Fibroblast of skin of left biceps (primary cell): Measurements from ENCODE around the gene NEK1.
"Not testable (repeated sequence)": the region's sequence is repeated elsewhere in the genome, so short reads cannot be mapped to it uniquely, and the experiment has no call there.

Experiments used
- DNase-seq, 2 experiments: peaks; one replicate each; pipeline ENCODE4 v3.0.0-alpha.2; 2013; ENCODE audit warnings: low read depth in 2 of 2

Gene NEK1

GRCh38 chr4:169601016-169601771 lies 11.2 kb downstream of the NEK1 start:
- DNase-seq: no peak

GRCh38 chr4:169594560-169595195 lies 17.7 kb downstream of the NEK1 start:
- no peak for DNase-seq

DNA sequence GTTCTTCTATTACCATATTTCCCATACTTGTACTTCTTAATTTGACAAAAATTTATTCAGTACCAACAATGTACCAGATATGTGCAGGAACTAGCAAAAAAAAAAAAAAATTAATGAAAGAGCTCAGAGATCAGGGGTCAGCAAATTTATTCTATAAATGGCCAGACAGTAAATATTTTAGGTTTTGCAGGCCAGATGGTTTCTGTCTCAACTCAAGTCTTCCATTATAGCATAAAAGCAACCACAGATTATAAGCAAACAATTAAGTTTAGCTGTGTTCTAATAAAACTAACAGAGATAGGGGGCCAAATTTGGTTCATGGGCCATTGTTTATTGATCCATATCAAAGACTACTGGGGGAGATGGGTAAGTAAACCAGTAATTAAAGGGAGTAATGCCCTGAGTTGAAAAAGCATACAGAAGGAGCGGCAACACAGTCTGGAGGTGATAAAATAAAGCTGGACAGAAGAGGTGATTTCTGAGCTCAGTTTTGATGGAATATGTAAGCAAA lies 19.3 kb downstream of the NEK1 start:
- DNase-seq: no peak

DNA sequence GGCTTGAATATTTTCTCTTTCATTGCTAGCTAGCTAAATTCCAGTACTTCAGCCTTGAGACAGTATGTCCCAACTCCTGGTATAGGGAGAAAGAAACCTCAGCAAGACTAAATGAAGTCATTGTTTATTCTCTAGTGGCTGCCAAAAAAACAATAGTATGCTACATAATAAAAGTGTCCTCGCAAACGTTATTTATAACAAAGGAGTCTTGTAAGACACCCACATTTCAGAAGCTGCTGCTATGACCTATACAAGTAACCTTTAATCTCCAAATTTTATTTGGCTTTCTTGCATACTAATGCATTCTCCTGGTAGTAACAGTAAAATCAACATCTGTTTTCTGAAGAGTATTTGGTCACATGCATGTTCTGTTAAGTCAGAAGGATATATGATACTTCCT lies 28.8 kb downstream of the NEK1 start:
- no peak for DNase-seq

GRCh38 chr4:169582706-169583105 lies 29.7 kb downstream of the NEK1 start:
- DNase-seq: no peak

- DNase-seq: no peak
These were observed 30.2 kb downstream of the NEK1 start for GRCh38 chr4:169582203-169582602.

GRCh38 chr4:169573889-169574288 lies 38.5 kb downstream of the NEK1 start:
- DNase-seq: no peak

GRCh38 chr4:169571435-169571834 lies 40.9 kb downstream of the NEK1 start:
- DNase-seq: no peak

GRCh38 chr4:169571012-169571411 lies 41.4 kb downstream of the NEK1 start:
- not testable (repeated sequence) for DNase-seq

DNA sequence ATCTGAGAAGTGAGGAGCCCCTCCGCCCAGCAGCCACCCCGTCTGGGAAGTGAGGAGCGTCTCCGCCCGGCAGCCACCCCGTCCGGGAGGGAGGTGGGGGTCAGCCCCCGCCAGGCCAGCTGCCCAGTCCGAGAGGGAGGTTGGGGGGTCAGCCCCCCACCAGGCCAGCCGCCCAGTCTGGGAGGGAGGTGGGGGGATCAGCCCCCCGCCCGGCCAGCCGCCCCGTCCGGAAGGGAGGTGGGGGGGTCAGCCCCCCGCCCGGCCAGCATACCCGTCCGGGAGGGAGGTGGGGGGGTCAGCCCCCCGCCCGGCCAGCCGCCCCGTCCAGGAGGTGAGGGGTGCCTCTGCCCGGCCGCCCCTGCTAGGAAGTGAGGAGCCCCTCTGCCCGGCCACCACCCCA lies 42.1 kb downstream of the NEK1 start:
- DNase-seq: not testable (repeated sequence)

GRCh38 chr4:169569188-169569587 lies 43.2 kb downstream of the NEK1 start:
- not testable (repeated sequence) for DNase-seq

- no peak for DNase-seq
These were observed 44.5 kb downstream of the NEK1 start for GRCh38 chr4:169567916-169568315.

- peak; percentile 9 to 14 for DNase-seq
These were observed 46.2 kb downstream of the NEK1 start for GRCh38 chr4:169566021-169566818.

GRCh38 chr4:169565606-169566005 lies 46.8 kb downstream of the NEK1 start:
- no peak for DNase-seq

GRCh38 chr4:169557061-169557636 lies 55.2 kb downstream of the NEK1 start:
- no peak for DNase-seq

- DNase-seq: not testable (repeated sequence)
These were observed 65.8 kb downstream of the NEK1 start for GRCh38 chr4:169546548-169546947.

- no peak for DNase-seq
These were observed 71.6 kb downstream of the NEK1 start for GRCh38 chr4:169540774-169541173.

DNA sequence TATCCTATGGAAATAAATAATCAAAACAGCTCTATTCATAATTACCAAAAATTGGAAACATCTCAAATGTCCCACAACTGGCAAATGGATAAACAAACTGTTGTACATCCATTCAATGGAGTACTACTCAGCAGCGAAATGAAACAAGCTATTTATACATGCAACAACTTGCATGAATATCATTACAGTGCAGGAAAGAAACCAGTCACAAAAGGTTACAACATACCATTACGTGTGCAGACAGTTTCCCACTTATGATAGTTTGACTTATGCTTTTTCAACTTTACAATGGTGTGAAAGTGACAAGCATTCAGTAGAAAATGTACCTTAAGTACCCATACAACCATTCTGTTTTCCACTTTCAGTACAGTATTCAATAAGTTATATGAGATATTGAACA lies 82.3 kb downstream of the NEK1 start:
- no peak for DNase-seq

DNA sequence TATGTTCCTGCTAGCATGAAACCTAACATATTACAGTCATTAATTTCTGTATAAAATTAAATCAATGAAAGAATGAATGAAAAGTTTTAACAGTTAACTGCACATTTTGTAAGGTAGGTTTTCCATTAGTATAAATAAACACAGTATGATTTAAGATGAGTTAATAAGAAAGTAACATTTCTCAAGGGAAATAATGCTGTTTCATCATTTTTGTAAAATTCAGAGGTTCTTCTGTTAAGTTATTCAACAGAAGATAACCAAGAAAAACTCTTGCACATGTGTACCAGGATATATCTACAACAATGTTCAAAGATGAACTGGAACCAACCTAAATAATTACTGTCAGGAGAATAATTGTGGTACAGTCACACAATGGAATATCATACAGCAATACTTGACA lies 88.6 kb downstream of the NEK1 start:
- no peak for DNase-seq

DNA sequence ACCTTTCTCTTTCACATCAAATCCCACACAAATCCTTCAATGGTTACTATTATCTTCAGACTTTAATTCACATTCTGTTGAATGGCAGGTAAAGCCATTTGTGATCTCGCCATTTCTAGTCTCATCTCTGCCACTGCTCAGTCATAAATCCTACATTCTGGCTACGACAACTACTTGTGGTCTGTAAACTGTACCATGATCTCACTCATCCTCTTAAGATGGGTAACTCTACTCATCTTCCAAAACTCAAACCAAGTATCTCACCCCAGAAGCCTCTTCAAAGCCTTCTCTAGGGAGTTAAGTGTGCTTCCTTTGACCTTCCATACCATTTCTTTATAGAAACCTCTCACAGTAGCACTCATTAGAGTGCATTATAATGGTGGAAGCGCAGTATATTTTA lies 101.8 kb downstream of the NEK1 start:
- DNase-seq: no peak

DNA sequence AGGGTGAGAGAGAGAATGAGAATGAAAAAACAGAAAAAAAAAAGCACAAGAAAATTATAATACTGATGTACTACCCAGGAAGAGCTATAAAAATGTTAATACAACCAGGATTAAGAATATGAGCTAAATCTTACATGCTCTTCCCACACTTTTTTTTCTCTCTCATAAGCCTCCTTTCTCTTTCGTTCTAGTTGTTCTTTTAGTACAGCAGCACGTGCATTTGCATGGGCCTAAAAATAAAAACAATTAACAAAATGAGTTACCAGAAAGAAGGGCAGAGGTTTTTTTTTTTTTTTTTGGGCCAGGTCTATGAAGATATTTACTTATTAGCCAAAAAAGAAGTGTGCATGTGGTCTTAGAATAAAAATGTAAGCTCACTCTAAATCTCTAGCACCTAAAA lies 105.5 kb downstream of the NEK1 start:
- no peak for DNase-seq

DNA sequence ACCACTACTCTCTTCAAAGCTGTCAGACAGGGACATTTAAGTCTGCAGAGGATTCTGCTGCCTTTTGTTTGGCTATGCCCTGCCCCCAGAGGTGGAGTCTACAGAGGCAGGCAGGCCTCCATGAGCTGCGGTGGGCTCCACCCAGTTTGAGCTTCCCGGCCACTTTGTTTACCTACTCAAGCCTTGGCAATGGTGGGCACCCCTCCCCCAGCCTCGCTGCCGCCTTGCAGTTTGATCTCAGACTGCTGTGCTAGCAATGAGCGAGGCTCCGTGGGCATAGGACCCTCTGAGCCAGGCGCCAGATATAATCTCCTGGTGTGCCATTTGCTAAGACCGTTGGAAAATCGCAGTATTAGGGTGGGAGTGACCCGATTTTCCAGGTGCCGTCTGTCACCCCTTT lies 112.5 kb downstream of the NEK1 start:
- not testable (repeated sequence) for DNase-seq
